Measurements from ENCODE around the gene CYP2E1.
"Not testable (repeated sequence)": the region's sequence is repeated elsewhere in the genome, so short reads cannot be mapped to it uniquely, and the experiment has no call there.

Gene CYP2E1

DNA sequence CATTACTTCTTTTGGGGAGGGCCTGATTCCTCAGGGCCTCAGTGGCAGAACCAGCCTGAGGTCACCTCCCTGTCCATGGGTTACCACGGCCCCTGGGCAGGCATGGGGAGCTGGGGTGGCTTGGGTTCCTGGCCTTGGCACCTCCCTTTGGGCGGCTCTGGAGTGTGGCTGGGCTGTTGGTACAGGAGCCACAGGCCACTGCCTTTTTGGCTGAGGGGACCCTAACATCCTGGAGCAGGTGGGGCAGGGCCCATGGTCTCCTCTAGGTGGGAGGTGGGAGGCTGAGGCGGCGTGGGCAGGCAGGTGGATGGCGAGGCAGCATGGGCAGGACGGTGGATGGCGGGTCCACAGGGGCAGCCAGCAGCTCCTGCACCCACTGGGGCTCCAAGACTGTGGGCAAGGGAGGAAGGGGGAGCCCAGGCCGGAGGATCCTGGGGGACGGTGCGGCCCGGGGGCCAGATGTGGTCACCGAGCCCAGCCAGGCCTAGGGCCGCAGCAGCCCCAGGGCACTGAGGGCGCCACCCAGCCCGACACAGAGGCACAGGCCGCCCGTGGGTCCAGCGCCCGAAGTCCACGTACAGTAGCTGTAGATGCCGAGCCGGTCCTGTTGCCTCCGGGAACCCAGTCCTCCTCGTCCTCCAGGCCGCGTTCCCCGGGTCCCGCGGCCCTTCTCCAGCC is 40.6 kb downstream of the CYP2E1 start:
- no peaks in the 10 kb centered on the region for H3K4me1 ChIP-seq (ENCODE audit: control insufficient read depth in 5 of 5, insufficient read depth in 5 of 5, low read length in 5 of 5)
- peaks cover 0 to 16% (median 10%) of the 10 kb centered on the region in 5 donors for H3K9me3 ChIP-seq (ENCODE audit: control insufficient read depth in 5 of 5, low read length in 5 of 5)
- peaks cover 3 to 10% (median 5%) of the 10 kb centered on the region in 5 donors for H3K27me3 ChIP-seq (ENCODE audit: control insufficient read depth in 5 of 5, insufficient read depth in 4 of 5, low read length in 5 of 5)
- no peak overlapping the region for H3K9ac ChIP-seq (ENCODE audit: low read length in 5 of 5)
- no peak overlapping the region for H3K27ac ChIP-seq (ENCODE audit: low read depth, low read length)
- no peaks in the 10 kb centered on the region for H3K36me3 ChIP-seq (ENCODE audit: control insufficient read depth in 5 of 5, insufficient read depth in 5 of 5, low read length in 5 of 5)
- H3K4me3 ChIP-seq (ENCODE audit: low read depth in 1 of 5, low read length in 5 of 5) = no peak overlapping the region

DNA sequence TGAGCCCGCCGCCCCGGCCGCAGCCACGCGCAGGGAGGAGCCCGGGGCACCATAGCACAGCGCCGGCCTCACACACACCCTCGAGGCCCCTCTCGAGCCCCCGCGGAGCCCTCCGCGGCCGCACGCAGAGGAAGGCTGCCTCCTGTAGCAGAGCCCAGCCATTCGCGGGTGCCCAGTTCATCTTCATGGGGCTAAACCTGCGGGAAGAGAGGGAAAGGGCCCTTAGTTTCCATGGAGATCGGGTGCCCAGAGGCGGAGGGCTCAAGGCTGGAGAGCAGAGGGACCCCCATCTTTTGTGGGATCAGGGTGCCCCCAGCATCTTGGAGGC is 41.1 kb downstream of the CYP2E1 start:
- Histone ChIP-seq H3K27ac (ENCODE audit: low read depth, low read length) (no peak overlapping the region), H3K27me3 (ENCODE audit: control insufficient read depth in 5 of 5, insufficient read depth in 4 of 5, low read length in 5 of 5) (peaks cover 3 to 10% (median 5%) of the 10 kb centered on the region in 5 donors)

GRCh38 chr10:133568831-133569527 is 41.8 kb downstream of the CYP2E1 start:
- not testable (repeated sequence) for H3K9ac ChIP-seq (ENCODE audit: low read length in 5 of 5); H3K4me1 ChIP-seq (ENCODE audit: control insufficient read depth in 5 of 5, insufficient read depth in 5 of 5, low read length in 5 of 5); H3K27ac ChIP-seq (ENCODE audit: low read depth, low read length); H3K27me3 ChIP-seq (ENCODE audit: control insufficient read depth in 5 of 5, insufficient read depth in 4 of 5, low read length in 5 of 5); H3K36me3 ChIP-seq (ENCODE audit: control insufficient read depth in 5 of 5, insufficient read depth in 5 of 5, low read length in 5 of 5); H3K4me3 ChIP-seq (ENCODE audit: low read depth in 1 of 5, low read length in 5 of 5)
- peaks cover 10 to 28% (median 19%) of the 10 kb centered on the region in 5 donors for H3K9me3 ChIP-seq (ENCODE audit: control insufficient read depth in 5 of 5, low read length in 5 of 5)

More for the DNA sequence above, 41.1 kb downstream of the CYP2E1 start:
- Histone ChIP-seq H3K4me1 (ENCODE audit: control insufficient read depth in 5 of 5, insufficient read depth in 5 of 5, low read length in 5 of 5) (no peaks in the 10 kb centered on the region), H3K9me3 (ENCODE audit: control insufficient read depth in 5 of 5, low read length in 5 of 5) (peaks cover 5 to 21% (median 15%) of the 10 kb centered on the region in 5 donors), H3K9ac (ENCODE audit: low read length in 5 of 5) (no peak overlapping the region), H3K36me3 (ENCODE audit: control insufficient read depth in 5 of 5, insufficient read depth in 5 of 5, low read length in 5 of 5) (no peaks in the 10 kb centered on the region), H3K4me3 (ENCODE audit: low read depth in 1 of 5, low read length in 5 of 5) (no peak overlapping the region)

DNA sequence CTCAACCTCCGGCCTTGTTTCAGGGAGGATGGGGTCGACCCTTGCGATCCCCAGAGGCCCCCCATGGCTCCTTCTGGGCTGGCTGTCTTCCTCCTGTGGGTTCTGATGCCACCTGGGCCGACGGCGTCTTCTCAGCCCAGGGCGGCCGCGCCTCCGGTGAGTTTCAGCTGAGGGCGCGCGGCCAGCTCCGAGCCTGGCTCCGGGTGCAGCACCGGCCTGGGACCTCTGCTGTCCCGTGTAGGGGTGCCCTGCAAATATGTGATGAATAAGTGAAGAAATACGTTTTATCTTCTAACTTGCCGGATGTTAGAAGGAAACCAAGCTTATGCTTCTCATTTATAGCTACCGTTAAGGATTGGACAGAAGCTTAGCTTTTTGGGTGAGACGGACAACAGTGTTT is 42.6 kb downstream of the CYP2E1 start:
- H3K9me3 ChIP-seq (ENCODE audit: control insufficient read depth in 5 of 5, low read length in 5 of 5) = peaks cover 10 to 28% (median 20%) of the 10 kb centered on the region in 5 donors
- H3K27me3 ChIP-seq (ENCODE audit: control insufficient read depth in 5 of 5, insufficient read depth in 4 of 5, low read length in 5 of 5); H3K36me3 ChIP-seq (ENCODE audit: control insufficient read depth in 5 of 5, insufficient read depth in 5 of 5, low read length in 5 of 5); H3K9ac ChIP-seq (ENCODE audit: low read length in 5 of 5); H3K4me1 ChIP-seq (ENCODE audit: control insufficient read depth in 5 of 5, insufficient read depth in 5 of 5, low read length in 5 of 5); H3K4me3 ChIP-seq (ENCODE audit: low read depth in 1 of 5, low read length in 5 of 5); H3K27ac ChIP-seq (ENCODE audit: low read depth, low read length): not testable (repeated sequence)

DNA sequence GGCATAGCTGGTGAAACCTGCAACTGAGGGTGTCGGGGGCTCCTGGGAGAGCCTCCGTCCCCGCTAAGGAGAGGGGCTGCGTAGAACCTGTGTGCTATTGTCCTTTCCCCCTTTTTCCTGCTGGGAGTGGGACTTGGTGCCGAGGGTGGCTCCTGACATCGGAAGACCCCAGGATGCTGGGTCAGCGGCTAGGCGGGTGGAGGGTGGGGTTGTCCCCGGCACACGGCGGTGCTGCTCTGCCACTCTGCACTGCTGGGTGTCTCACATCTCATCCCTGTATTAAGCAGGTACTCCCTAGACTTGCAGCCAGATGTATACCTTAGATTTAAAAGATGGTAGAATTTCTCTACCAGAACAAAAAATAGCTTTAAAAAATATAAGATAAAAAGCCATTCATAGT is 44.9 kb downstream of the CYP2E1 start:
- H3K4me1 ChIP-seq (ENCODE audit: control insufficient read depth in 5 of 5, insufficient read depth in 5 of 5, low read length in 5 of 5); H3K4me3 ChIP-seq (ENCODE audit: low read depth in 1 of 5, low read length in 5 of 5); H3K9ac ChIP-seq (ENCODE audit: low read length in 5 of 5); H3K36me3 ChIP-seq (ENCODE audit: control insufficient read depth in 5 of 5, insufficient read depth in 5 of 5, low read length in 5 of 5); H3K27ac ChIP-seq (ENCODE audit: low read depth, low read length); H3K27me3 ChIP-seq (ENCODE audit: control insufficient read depth in 5 of 5, insufficient read depth in 4 of 5, low read length in 5 of 5): not testable (repeated sequence)
- H3K9me3 ChIP-seq (ENCODE audit: control insufficient read depth in 5 of 5, low read length in 5 of 5) = peaks cover 10 to 21% (median 16%) of the 10 kb centered on the region in 5 donors

DNA sequence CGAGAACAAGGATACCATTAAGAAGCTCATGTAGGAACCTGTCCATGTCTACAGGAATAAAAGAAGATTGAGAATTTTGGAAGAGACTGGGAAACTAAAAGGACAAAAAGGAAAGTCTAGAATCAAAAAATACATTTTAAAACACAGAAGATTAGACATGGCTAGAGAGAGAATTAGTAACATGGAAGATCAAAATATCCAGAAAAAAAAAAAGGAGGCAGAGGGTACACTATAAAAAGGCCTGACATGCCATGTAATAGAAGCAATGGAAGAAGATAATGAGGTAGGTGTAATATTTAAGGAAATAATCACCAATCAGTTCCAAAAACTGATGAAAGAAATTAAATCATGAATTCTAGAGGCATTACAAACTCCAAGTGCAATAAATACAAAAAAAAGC is 46.3 kb downstream of the CYP2E1 start:
- not testable (repeated sequence) for H3K36me3 ChIP-seq (ENCODE audit: control insufficient read depth in 5 of 5, insufficient read depth in 5 of 5, low read length in 5 of 5); H3K27ac ChIP-seq (ENCODE audit: low read depth, low read length); H3K27me3 ChIP-seq (ENCODE audit: control insufficient read depth in 5 of 5, insufficient read depth in 4 of 5, low read length in 5 of 5); H3K9ac ChIP-seq (ENCODE audit: low read length in 5 of 5); H3K4me1 ChIP-seq (ENCODE audit: control insufficient read depth in 5 of 5, insufficient read depth in 5 of 5, low read length in 5 of 5)
- H3K9me3 ChIP-seq (ENCODE audit: control insufficient read depth in 5 of 5, low read length in 5 of 5) = peaks cover 7 to 21% (median 16%) of the 10 kb centered on the region in 5 donors
- peak overlapping the region in 1 of 5 donors; percentile 12 for H3K4me3 ChIP-seq (ENCODE audit: low read depth in 1 of 5, low read length in 5 of 5)

DNA sequence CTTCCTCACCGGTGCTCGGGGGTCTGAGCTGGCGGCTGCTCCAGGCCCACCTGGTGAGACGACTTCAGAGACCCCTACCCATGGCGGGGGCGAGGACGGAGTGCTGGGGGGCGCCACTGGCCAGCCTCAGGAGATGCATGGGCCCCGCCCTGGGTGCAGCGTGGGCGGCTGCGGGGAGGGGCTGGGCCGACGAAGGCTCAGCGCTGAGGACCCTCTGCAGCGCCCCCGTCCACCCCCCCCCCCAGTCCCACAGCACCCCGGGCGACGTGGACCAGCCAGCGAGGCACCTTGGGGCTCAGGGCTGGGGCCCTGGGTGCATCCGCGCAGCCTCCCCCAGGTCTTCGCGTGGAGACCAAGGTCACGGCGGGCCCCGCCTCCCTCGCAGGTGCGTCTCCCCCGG is 49.9 kb downstream of the CYP2E1 start:
- not testable (repeated sequence) for H3K36me3 ChIP-seq (ENCODE audit: control insufficient read depth in 5 of 5, insufficient read depth in 5 of 5, low read length in 5 of 5); H3K27me3 ChIP-seq (ENCODE audit: control insufficient read depth in 5 of 5, insufficient read depth in 4 of 5, low read length in 5 of 5); H3K4me1 ChIP-seq (ENCODE audit: control insufficient read depth in 5 of 5, insufficient read depth in 5 of 5, low read length in 5 of 5); H3K27ac ChIP-seq (ENCODE audit: low read depth, low read length); H3K9ac ChIP-seq (ENCODE audit: low read length in 5 of 5); H3K4me3 ChIP-seq (ENCODE audit: low read depth in 1 of 5, low read length in 5 of 5)
- H3K9me3 ChIP-seq (ENCODE audit: control insufficient read depth in 5 of 5, low read length in 5 of 5) = peaks cover 7 to 21% (median 16%) of the 10 kb centered on the region in 5 donors

All from subcutaneous abdominal adipose tissue (tissue), 5 donors.